ENCODE data around the gene PRKRA.
"Not testable (repeated sequence)": the region's sequence is repeated elsewhere in the genome, so short reads cannot be mapped to it uniquely, and the experiment has no call there.

PRKRA gene

DNA sequence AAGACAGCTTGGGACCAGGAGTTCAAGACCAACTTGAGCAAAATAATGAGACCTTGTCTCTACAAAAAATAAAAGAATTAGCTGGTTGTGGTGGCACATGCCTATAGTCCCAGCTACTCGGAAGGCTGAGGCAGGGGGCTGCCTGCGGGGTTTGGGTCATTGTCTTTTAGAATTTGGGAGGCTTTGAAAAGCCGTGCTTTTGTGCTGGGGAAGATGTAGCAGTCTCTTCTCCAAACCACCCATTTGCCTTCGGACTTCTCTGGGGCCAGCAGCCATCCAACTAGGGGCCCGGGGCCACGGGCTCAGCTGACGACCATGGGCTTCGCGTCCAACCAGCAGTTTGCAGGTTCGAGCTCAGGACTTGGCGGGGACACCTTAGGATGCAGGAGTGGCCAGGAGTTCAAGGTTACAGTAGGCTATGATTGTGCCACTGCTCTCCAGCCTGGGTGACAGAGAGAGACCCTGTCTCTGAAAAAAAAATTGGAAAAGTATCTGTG is 6.5 kb upstream of the PRKRA start:
- no peak for DNase-seq

DNA sequence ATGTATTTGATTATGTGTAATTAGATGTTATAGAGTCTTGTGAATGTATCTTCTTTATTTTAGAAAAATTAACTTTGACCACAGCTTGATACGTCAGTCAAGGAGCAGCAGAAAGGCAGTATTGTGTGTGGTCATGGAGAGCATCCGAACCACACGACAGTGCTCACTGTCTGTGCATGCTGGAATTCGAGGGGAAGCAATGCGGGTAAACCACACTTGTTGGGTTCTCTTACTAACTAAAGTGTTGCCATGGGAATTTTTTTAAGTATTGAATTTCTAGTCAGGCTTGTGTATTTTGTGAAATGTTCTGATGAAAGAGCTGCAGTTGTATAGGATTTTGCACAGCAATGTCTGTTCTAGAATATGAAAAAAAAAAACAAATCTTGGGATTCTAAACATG is 5.0 kb upstream of the PRKRA start:
- no peak for DNase-seq

DNA sequence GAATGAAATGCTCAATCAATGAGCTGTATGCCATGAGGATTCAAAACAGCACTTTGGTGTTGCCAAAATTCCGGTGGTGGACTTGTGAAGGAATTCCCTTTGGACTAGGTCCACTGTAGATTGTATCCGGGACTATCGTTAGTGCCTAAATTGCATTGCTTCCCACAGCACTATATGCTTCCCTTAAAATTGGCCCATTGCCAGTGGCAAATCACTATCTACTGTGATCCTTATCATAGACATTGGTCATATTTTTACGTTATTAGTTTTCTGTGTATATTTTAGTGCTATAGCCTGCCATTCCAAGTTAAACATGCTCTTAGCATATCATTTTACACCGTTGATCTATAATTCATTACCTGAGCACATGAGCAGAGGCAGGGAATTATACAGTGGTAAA is 1.9 kb upstream of the PRKRA start:
- no peak for DNase-seq

DNA sequence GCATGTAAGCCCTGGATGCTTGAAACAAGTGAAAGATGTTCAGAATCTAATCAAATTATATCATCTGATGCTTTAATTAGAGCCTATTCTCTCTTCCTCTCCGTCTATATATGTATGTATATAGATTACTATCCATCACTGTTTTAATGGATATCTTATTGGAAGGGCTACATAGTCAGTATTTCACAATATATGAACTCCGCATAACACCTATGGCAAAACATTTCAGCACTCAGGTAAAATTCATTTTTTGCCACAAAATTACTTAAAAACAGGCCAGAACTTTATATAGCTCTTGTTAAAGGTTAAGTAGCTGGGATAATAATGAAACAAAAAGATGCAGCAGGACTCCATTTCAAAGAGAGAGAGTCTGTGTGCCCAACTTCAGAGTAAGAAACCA is 1.4 kb upstream of the PRKRA start:
- no peak for DNase-seq

DNA sequence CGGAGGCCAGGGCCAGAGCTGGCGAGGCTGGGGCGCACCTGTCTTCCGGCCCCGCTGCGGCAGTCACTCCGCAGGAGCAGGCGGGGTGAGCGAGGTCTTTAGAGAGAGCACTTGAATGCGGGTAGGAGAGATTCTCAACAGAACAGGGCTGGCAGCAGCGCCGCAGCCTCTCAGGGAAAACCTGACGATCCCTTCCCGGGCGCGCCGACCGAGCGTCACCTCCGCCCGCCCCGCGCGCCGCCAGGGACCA is 526 bp downstream of the PRKRA start:
- DNase-seq = peak; percentile 83

DNA sequence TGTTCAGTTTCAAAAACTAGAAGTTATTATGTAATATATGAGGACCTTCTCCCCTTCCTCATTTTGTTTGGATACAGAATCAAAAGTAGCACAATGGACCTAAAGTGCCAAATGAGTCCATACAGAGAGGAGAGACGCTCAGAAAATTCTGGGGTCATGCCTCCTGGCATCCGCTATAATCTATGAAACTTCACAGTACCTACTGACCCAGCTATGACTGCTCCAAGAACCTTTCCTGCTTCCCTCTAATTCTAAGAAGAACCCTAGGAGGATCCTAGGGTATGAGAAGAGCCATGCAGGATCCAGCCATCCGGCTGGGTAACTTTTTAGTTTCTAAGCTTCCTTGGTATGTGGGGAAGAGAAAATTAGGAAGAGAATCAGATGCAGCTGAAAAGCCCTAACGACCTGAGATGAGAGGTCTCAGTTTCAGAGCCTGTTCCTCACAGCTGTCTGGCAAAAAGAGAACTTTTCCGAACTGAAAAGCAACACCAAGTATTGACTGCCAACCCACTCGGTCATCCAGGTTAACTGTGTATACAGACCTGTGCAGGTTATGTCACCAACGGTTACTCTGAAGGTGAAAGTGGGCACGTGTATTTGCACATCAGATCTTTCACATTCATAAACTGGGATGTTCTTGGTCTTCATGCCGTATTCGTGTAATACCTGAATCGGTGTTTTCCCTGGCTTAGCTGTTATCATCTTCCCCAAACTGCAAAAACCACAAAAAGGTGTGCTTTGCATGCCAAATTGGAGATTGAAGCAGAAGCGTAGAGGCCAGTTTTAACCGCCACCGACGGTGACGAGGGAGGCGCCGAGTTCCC is 1.1 kb downstream of the PRKRA start:
- DNase-seq = no peak

DNA sequence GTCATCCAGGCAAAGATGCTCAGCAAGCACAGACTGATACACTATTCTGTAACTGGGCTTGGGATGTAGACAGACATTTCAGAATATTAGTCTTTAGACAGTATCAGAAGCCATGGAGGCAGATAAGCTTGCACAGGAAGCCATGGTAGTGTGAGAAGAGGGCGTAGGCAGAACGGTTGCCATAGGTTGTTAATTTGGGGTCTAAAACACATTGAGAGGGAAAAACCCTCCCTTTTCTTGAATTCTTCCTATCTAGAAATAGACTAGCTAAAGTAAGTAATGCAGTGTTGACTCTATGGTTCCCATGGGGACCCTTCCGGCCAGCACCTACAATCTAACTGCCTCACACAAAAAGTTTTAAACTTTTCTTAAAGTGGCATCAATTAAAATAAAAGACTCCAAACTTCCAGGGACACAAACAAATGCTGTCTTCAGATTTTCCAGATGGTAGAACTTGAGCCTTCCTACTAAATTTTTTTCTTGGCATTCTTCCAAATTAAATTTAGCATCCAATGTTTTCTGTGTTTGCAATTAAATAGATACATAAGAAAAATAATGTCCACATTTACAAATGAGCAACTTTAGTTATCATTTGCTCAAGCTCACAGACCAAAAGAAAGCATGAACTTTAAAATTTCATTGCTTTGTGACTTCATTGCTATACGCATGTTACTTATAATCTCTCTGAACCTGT is 1.9 kb downstream of the PRKRA start:
- DNase-seq = no peak

DNA sequence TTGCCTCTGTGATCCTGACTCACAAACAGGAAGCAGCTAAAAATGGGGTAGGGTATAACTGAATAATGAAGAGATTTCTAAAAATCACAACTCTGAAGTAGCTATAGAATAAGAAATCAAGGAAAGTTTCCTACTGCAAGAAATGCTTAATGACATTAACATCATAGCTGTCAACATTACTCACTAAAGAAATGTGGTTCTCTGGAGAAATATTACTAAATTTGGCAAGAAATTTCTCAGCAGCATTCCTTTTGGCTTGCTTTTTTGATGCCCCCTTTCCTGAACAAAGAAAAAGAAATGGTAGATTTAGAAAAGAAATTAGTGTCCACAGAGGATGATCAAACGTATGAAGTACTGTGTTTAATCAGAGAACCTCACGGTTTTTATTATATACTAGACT is 9.5 kb downstream of the PRKRA start:
- no peak for DNase-seq

DNA sequence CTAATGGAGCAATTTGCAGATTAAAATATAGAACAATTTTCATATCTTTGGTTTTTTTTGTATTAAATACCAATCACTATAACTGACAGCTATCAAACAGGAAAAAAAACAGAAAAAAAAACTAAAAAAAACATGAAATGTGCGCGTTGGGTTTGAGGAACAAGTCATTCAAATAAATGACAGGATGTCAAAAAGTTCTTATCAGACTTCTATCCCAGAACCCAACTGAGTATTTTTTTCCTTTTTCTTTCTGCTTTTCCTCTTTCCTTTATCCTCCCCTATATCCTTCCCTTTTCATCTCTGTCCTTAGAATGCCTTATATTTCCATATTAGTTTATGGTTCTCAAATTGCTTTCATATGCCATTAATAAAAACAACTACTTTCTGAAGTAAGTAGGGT is 14.3 kb downstream of the PRKRA start:
- no peak for DNase-seq

DNA sequence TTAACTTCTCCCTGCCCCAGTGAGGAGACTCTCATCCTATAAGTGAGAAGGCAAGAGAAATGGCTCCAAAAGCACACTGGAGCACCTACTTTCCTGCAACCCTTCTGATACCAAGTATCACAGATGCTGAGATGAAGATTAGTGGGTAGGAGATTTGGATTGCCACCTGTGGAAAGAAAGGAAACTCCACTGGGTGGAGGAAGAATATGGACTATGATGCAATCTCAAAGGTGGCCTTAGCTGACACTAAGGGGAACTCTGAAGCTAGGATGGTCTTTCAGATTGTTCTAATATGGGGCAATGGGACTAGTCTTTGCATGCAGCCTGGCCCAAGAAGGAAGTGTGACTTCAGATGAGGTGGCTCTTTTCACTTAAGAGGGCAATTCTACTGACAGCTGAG is 21.6 kb downstream of the PRKRA start:
- no peak for DNase-seq

DNA sequence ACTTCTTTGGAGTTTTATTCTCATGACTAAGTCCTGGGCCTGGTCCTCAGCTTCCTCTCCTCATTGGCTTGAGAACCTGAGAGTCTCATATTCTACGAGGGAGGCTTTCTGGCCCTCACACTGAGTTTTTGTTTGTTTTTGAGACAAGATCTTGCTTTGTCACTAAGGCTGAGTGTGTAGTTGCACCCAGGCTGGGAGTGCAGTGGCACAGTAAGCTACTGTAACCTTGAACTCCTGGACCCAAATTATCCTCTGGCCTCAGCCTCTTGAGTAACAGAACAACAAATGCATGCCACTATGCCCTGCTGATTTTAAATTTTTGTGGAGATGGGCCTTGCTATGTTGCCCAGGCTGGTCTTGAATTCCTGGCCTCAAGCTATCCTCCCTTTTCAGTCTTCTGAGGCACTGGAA is 22.6 kb downstream of the PRKRA start:
- no peak for DNase-seq

DNA sequence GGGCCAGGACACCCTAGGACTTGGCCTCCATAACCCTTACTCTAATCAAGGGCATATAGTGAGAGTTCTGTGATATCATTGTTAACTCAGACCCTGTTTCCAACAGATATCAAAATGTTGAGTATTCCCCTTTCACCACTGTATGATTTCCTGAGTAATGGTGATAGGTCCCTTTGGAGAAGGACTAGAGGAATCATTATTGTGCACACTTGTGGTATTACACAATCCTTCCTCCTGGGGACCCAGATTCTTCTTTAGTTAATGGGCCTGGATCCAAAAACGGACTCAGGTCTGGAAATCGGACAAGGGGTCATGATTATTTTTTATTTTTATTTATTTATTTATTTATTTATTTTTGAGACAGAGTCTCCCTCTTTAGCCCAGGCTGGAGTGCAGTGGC is 23.5 kb downstream of the PRKRA start:
- no peak for DNase-seq

DNA sequence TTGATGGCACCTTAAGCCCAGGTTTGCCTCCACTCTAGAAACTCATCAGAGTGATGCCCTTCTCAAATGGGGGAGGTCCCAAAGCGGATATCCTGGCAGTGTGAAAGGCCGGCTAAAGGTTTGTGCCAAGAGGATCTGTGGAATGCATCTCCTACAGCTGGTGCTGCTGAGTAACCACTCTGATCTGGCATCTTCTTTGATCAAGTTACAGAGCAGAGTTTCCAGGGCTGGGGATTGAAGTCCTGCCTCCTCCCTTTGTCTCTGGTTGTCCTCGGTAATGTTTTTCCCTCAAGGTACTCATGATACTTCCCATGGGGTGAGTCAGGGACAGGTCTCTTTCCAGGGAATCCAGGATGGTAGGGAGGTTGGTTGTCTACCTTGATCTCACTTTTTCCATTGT is 24.6 kb downstream of the PRKRA start:
- no peak for DNase-seq

DNA sequence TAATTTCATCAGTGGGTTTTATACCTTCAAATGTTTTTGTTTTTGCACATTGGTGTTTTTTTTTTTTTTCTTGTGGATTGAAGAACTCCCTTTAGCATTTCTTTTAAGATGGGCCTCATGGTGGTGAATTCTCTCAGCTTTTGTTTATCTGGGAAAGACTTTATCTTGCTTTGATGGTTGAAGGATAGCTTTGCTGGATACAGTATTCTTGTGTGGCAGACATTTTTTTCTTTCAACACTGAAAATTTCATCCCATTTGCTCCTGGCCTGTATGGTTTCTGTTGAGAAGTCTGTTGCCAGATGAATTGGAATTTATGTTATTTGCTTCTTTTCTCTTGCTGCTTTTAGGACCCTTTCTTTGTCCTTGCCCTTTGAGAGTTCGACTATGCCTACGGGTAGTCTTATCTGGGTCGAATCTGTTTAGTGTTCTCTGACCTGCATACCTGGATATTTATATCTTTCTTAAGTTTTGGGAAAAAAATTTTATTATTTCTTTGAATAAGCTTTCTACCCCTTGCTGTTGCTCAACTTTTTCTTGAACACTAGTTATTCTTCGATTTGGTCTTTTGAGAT is 25.6 kb downstream of the PRKRA start:
- no peak for DNase-seq

DNA sequence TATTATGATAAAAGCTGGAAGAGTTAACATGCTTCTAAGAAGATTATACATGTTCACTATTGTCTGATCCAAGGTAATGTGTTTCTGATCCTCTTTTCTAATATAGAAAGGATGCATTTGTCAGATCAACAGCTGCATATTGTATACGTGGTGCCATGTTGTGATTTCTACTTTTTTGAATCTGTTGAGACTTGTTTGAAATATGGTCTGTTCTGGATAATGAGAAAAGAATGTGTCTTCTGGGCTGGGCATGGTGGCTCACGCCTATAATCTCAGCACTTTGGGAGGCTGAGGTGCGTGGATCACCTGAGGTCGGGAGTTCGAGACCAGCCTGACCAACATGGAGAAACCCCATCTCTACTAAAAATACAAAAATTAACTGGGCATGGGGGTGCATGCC is 27.2 kb downstream of the PRKRA start:
- not testable (repeated sequence) for DNase-seq

DNA sequence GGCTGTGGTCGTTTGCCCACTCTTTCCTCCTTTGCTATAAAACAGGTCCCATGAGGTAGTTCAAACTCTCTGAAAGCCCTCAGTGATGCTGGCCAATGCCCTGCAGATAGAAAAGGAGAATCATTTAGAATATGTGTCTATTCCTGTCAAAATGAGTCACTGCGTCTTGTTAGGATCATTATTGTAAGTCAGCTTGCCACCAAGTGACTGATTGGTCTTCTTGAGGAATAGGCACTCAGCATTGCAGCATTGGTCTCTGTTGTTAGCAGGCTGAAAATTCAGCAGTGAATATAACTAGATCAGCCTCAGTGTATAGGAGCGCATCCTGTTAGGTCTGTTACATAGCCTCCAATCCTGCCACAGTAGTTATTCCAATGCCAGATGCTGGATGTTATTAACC is 28.9 kb downstream of the PRKRA start:
- no peak for DNase-seq

DNA sequence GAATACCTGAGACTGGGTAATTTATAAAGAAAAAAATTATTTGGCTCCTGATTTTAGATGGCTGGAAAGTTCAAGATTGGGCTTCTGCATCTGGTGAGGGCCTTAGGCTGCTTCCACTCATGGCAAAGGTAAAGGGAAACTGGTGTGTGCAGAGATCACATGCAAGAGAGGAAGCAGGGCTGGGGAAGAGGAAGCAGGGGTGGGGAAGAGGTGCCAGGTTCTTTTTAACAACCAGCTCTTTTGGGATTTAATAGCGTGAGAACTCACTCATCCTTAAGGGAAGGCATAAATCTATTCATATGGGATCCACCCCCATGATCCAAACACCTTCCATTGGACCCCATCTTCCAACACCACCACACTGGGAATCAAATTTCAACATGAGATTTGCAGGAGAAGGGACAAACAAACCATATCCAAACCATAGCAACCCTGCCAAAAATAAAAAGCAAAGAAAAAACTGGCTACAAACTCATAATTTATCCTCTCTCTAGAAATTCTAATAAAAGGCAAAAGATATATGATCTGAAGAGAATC is 30.4 kb downstream of the PRKRA start:
- DNase-seq = no peak

DNA sequence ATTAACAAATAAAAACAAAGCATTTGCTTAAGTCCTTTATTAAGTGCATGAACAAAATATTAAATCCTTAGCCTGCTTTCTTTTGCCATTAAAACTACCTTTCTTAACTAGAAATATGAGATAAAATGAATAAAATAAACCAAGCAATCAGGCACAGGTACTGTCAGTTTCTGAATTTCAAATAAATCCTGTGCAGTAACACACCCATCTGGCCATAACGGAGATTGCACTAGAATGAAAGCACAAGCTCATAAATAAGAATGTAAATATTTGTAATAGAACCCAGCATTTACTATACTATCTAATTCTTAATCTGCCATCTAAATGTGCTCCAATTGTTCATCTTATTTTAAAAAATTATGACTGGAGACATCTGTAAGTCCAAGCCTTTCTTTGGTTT is 31.9 kb downstream of the PRKRA start:
- no peak for DNase-seq

DNA sequence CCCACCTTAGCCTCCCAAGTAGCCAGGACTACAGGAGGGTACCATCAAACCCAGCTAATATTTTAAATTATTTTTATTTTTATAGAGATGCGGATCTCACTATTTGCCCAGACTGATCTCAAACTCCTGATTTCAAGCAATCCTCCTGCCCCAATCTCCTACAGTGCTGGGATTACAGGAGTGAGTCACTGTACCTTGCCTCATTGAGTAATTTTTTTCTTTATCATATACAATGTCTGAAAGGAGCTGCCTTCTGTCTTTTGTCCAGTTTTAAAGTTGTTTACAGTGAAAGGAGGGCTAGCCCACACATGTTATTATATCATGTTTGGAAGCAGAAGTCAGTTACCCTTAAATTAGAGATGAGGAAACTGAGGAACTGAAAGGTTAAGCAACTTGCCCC is 32.5 kb downstream of the PRKRA start:
- no peak for DNase-seq

DNA sequence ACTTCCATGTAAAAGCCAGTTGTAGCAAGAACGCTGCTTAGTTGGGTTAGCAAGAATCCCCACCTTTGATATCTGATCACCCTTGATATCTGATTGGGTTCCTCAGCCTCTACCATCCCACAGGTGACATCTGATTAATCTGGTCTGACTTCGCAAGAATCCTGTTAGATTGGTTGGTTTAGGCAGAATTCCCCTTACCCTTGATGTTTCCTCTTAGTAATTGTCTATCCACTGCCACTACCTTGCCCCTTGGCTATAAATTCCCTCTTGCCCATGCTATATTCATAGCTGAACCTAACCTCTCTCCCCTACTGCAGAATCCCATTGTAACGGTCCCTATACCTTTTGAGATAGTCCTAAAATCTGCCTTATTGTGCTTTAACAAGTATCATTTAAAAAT is 33.1 kb downstream of the PRKRA start:
- no peak for DNase-seq

DNA sequence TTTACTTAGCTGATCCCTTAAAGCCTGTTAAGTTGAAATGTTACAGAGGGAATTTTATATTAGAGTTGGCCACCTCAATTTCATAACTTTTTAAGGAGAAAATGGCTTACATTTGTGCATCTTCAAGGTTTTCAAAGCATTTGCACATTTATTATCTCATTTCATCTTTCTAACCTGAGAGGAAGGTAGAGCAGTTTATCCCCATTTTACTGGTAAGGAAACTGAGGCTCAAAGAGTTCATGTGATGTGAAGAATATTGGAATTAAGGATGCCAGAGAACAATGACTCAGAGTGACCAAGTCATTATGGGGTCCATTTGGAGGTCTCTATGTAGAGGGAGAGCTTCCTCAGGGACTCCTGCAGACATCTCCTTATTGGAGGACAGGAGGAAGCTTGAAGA is 35.0 kb downstream of the PRKRA start:
- DNase-seq = no peak

DNA sequence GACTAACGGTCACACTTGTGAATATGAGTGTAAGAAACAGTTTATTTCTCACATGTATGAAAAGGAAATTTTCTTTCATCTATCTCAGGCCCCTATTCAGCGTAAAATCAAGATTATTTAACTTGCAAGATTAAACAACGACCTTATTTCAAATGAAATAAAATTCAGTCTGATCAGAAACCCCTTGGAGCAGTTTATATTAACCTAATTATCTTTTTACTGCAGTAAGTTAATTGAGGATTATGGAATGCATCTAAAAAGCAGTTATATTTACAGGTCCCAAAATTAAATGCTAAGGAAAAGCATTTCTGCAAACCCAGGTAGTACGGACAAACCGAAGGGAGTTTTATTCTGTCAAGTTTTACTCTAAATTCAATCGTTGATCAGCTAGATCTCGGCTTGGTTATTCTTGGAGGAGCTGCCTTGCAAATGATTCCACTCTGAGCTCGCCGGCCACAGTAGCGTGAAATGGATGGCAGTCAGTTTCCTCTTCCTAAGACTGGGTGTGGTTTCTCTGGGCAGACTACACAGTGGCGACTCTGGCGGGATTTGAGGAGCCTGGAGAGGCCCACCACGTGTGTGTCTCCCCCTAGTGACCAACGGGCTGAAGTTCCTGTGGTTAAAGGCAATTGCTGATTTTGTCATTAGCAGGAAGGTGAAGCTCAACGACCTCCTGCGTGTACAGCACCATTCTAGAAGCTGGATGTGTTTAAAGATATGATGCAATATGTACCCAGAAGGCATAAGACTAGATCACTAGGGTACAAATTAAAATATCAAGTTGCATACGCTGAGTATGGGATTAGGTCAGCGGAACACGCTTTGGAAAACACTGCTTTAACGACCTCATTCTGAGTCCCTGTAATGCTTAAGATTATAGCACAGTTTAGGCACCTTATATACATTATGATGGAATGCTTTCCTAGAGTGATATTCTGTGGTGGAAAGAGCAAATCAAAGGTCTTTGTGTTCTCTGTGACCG is 36.4 kb downstream of the PRKRA start:
- peak; percentile 80 for DNase-seq
